GM23248 (cell line): ENCODE measurements around the gene ITPRIPL1.

ENCODE experiments used
- EZH2 ChIP-seq: fragments of 200-600 bp; sonication (generic); IDR thresholded peaks from 2 replicates; pipeline ENCODE4 v1.6.1; 2018; ENCODE audit warnings: antibody characterized with exemption, mild to moderate bottlenecking; ENCODE audit not compliant: insufficient read depth, poor library complexity, severe bottlenecking
- EZH2phosphoT487 ChIP-seq: fragments of 200-600 bp; sonication (generic); IDR thresholded peaks from 2 replicates; pipeline ENCODE4 v1.6.1; 2018; ENCODE audit warnings: antibody characterized with exemption, moderate library complexity, mild to moderate bottlenecking, low read depth; ENCODE audit not compliant: insufficient read depth

GRCh38 chr2:96342085-96342484, 17.0 kb downstream of the ITPRIPL1 start:
- TF ChIP-seq EZH2 (no peak), EZH2phosphoT487 (no peak)
